HUES6 (cell line): ENCODE measurements around the gene SASH3.

Experiments
- H3K27ac ChIP-seq: 2 replicates; pipeline ENCODE4 v1.7.0; 2013; ENCODE audit warnings: low read depth, mild to moderate bottlenecking, low read length, inconsistent platforms
- H3K27me3 ChIP-seq: 2 replicates; pipeline ENCODE4 v1.6.1; 2013; ENCODE audit warnings: low read length; ENCODE audit not compliant: control insufficient read depth, insufficient read depth
- H3K36me3 ChIP-seq: 2 replicates; pipeline ENCODE4 v1.6.1; 2013; ENCODE audit warnings: low read length; ENCODE audit not compliant: control insufficient read depth, insufficient read depth
- H3K4me1 ChIP-seq: 2 replicates; pipeline ENCODE4 v1.6.1; 2013; ENCODE audit warnings: low read length; ENCODE audit not compliant: control insufficient read depth, insufficient read depth
- H3K4me3 ChIP-seq: 2 replicates; pipeline ENCODE4 v1.5.1; 2013; ENCODE audit warnings: low read depth, low read length
- H3K9ac ChIP-seq: one replicate; pipeline ENCODE4 v1.6.1; 2013; ENCODE audit warnings: mild to moderate bottlenecking, low read length
- H3K9me3 ChIP-seq: 2 replicates; pipeline ENCODE4 v1.6.1; 2013; ENCODE audit warnings: low read depth, low read length; ENCODE audit not compliant: control insufficient read depth, insufficient read depth

Gene SASH3

DNA sequence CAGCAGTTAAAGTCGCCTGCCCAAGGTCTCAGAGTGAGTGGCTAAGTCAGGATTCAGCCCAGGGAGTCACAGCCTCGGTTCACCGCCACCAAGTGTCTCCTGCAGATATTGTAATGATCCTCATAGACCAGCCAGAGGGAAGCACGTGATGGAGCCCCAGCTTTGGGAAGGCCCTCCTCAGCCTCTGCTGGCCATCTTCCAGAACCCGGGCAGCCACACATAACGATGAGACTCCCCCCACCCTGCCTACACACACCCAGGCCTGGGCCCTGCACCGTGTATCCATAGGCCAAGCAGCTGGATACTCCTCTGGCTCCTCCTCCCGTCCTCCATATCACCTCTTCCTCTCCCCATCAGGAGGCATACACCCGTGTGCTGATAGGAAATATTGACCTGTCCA is 19.6 kb upstream of the SASH3 start:
- Histone ChIP-seq H3K27ac (no peak overlapping the region), H3K4me1 (peaks cover 5% of the 10 kb centered on the region; the same call in 1 of the 2 replicates), H3K27me3 (no peaks in the 10 kb centered on the region; the same call in 1 of the 2 replicates), H3K9ac (no peak overlapping the region), H3K36me3 (no peaks in the 10 kb centered on the region), H3K4me3 (no peak overlapping the region), H3K9me3 (no peaks in the 10 kb centered on the region)

DNA sequence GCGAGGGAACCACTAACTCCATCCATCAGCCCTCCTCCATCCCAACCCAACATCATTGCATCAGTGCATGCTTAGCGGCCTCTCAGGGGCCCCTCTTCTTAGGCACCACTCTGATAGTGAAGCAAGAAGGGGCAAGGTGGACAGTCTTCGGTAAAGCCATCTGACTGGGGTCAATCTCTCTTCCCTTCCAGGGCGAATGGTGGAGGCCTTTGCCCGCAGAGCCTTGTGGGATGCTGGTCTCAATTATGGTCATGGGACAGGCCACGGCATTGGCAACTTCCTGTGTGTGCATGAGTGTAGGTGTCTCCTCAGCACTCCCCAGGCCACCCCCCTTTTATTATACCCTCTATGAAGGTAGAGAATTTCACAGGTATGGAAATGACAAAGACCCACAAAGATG is 18.8 kb upstream of the SASH3 start:
- no peak overlapping the region for H3K9ac ChIP-seq
- peaks cover 4% of the 10 kb centered on the region; the same call in 1 of the 2 replicates for H3K4me1 ChIP-seq
- H3K27ac ChIP-seq = no peak overlapping the region
- no peaks in the 10 kb centered on the region for H3K36me3 ChIP-seq
- H3K27me3 ChIP-seq = no peaks in the 10 kb centered on the region; the same call in 1 of the 2 replicates
- no peak overlapping the region for H3K4me3 ChIP-seq
- no peaks in the 10 kb centered on the region for H3K9me3 ChIP-seq

DNA sequence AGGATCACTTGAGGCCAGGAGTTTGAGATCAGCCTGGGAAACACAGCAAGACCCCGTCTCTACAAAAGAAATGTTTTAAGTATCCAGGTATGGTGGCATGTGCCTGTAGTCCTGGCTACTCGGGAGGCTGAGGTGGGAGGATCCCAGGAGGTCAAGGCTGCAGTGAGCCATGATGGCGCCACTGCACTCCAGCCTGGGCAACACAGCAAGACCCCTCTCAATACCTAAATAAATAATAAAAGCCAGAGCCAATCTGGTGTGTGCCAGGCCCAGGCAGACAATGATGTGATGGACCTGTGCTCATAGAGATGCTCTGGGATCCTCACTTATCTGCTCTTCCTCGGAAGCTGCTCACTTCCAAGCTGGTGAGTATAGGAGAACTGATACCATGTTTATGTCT is 18.2 kb upstream of the SASH3 start:
- H3K4me1 ChIP-seq = no peaks in the 10 kb centered on the region

DNA sequence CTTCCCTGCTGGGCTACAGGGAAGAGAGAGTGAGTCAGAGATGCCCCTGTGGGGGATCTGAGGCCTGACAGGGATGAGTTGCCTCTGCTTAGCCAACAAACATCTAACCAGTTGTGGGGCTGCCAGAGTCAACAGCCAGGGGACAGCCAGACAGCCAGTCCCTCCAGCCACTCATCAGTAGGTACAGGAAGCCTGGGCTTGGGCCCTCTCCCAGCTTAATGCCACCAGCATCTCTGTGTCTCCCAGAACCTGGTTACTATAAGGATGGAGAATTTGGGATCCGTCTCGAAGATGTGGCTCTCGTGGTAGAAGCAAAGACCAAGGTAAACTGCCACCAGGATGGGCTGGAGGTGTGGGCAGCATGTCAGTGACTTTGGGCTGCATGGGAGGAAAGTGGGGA is 17.3 kb upstream of the SASH3 start:
- Histone ChIP-seq H3K27me3 (no peaks in the 10 kb centered on the region; the same call in 1 of the 2 replicates), H3K4me1 (no peaks in the 10 kb centered on the region), H3K9me3 (no peaks in the 10 kb centered on the region), H3K9ac (no peak overlapping the region), H3K4me3 (no peak overlapping the region), H3K36me3 (no peaks in the 10 kb centered on the region), H3K27ac (no peak overlapping the region)

More for the DNA sequence above, 18.2 kb upstream of the SASH3 start:
- Histone ChIP-seq H3K4me3 (no peak overlapping the region), H3K9ac (no peak overlapping the region), H3K27ac (no peak overlapping the region), H3K36me3 (no peaks in the 10 kb centered on the region), H3K9me3 (no peaks in the 10 kb centered on the region), H3K27me3 (no peaks in the 10 kb centered on the region; the same call in 1 of the 2 replicates)

DNA sequence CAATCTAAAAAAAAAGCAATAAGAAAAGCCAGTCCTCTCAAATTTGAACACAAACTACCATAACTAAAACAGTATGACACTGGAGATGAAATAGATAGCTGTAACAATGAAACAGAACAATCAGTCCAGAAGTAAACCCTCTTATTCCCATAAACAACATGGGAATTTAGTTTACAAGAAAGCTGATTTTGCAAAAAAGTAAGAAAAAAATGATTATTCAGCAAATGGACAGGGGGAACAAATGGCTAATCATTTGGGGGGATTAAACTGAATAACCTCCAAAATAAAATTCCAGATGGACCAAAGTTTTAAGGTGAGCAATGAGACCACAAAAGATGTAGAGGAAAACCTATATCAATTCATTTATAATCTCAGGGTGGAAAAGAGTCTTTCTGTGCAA is 16.1 kb upstream of the SASH3 start:
- H3K4me1 ChIP-seq = no peaks in the 10 kb centered on the region
- H3K4me3 ChIP-seq = no peak overlapping the region
- no peaks in the 10 kb centered on the region for H3K36me3 ChIP-seq
- no peak overlapping the region for H3K27ac ChIP-seq
- no peaks in the 10 kb centered on the region for H3K9me3 ChIP-seq
- no peaks in the 10 kb centered on the region; the same call in 1 of the 2 replicates for H3K27me3 ChIP-seq
- H3K9ac ChIP-seq = no peak overlapping the region

DNA sequence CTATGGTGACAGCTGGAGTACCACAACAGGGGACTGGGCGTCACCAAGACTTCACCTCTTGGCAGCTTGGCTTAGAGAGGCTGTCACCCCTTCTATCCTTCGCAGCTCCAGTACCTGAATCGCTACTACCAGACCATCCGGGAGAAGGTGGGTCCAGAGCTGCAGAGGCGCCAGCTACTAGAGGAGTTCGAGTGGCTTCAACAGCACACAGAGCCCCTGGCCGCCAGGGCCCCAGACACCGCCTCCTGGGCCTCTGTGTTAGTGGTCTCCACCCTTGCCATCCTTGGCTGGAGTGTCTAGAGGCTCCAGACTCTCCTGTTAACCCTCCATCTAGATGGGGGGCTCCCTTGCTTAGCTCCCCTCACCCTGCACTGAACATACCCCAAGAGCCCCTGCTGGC is 11.6 kb upstream of the SASH3 start:
- peaks cover 12% of the 10 kb centered on the region for H3K4me1 ChIP-seq
- no peak overlapping the region for H3K9ac ChIP-seq

DNA sequence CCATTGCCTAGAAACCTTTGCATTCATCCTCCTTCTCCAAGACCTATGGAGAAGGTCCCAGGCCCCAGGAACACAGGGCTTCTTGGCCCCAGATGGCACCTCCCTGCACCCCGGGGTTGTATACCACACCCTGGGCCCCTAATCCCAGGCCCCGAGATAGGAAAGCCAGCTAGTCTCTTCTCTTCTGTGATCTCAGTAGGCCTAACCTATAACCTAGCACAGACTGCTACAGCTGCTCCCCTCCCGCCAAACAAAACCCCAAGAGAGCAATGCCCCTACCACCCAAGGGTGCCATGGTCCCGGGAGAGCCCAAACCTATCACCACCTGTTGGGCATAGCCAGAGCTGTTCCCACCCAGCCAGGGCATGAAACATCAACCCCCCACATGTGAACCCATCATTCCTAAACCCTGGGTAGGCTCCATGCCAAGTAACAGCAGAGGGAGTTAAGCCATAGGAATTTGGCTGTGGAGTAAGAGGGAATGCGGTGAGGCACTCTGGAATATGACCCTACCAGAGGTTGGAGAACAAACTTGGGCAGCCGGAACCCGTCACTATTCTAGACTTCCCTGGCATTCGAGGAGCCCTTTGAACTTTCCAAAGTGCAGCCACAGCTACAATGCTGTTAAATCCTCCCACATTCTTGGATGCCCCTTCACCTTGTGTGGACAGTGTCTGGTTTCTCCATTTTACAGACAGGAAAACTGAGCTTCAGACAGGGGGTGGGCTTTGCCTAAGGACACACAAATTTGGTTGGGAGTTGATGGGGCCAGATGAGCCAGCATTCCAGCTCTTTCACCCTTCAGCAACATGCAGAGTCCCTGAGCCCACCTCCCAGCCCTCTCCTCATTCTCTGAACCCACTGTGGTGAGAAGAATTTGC is 10.9 kb upstream of the SASH3 start:
- H3K36me3 ChIP-seq = no peaks in the 10 kb centered on the region
- no peak overlapping the region for H3K27ac ChIP-seq
- no peaks in the 10 kb centered on the region for H3K9me3 ChIP-seq
- peaks cover 13% of the 10 kb centered on the region for H3K4me1 ChIP-seq
- no peaks in the 10 kb centered on the region; the same call in 1 of the 2 replicates for H3K27me3 ChIP-seq
- no peak overlapping the region for H3K4me3 ChIP-seq
- H3K9ac ChIP-seq = no peak overlapping the region

More for the DNA sequence above, 11.6 kb upstream of the SASH3 start:
- H3K27ac ChIP-seq = no peak overlapping the region
- H3K36me3 ChIP-seq = no peaks in the 10 kb centered on the region
- H3K9me3 ChIP-seq = no peaks in the 10 kb centered on the region
- no peaks in the 10 kb centered on the region; the same call in 1 of the 2 replicates for H3K27me3 ChIP-seq
- no peak overlapping the region for H3K4me3 ChIP-seq

DNA sequence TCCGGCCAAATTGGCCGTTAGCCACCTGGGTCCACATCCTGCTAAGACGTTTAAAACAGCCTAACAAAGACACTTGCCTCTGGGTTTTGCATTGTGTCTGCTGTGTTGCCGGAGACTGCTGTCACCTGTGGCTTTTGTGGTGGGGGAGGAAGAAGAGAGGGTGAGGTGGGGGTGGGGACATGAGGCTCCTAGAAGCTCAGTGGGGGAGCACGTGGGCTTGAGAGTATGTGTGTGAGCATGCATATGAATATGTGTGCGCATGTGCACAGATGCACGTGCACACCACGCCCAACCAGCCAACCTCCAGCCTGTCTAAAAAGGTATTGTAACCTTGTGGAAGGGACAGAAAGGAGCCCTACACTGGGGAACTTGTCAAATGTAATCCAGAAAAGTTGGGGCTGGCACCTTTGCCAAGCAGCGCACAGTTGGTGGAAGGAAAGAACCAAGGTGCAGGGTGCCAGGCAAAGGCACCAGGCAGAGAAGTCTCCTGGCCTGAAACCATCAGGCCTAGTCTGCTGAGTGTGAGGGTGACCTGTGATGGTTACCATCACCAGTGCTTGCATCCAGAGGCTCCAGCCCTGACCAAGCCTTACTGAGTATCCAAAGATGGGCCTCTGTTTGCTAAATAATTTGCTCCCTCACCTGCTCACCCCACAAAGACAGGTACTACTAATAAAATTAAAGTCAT is 10.1 kb upstream of the SASH3 start:
- H3K27ac ChIP-seq = no peak overlapping the region
- H3K27me3 ChIP-seq = no peaks in the 10 kb centered on the region; the same call in 1 of the 2 replicates
- H3K36me3 ChIP-seq = no peaks in the 10 kb centered on the region
- peaks cover 16% of the 10 kb centered on the region for H3K4me1 ChIP-seq
- H3K9me3 ChIP-seq = no peaks in the 10 kb centered on the region
- H3K4me3 ChIP-seq = no peak overlapping the region
- H3K9ac ChIP-seq = no peak overlapping the region

DNA sequence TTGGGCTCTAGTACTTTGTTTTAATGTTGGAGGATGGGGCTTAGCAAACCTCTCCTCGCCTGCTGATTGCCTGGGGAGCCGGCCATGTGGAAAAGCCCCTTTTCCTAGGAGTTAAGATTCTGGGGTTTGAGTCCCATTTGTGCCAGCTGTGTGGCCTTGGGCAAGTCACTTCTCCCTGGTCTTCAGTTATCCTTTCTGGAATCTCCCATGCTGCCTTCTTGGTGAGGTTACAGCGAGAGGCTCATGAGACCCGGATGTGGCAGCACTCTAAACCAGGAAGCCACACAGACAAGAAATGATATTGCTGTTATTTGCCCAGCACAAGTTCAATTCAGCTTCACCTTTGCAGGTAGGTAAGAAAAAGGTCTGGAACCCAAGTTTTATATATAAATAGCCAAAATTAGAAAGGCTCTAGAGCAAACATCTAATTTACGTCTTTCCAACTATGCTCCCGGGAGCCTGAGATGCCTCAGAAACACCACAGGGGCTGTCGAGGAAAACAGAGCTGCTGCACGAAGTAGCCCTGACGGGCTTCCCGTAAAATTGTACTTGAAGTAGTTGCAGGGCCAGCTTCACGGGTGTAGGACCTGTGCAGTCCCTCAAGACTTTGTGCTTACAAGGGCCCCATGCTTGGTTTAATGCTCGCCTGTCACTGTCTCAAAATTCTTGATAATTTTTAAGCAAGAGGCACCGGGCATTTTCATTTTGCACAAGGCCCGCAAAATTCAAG is 8.3 kb upstream of the SASH3 start:
- Histone ChIP-seq H3K4me1 (peaks cover 16% of the 10 kb centered on the region), H3K27ac (no peak overlapping the region), H3K36me3 (no peaks in the 10 kb centered on the region), H3K9ac (no peak overlapping the region), H3K4me3 (no peak overlapping the region), H3K27me3 (no peaks in the 10 kb centered on the region; the same call in 1 of the 2 replicates), H3K9me3 (no peaks in the 10 kb centered on the region)

DNA sequence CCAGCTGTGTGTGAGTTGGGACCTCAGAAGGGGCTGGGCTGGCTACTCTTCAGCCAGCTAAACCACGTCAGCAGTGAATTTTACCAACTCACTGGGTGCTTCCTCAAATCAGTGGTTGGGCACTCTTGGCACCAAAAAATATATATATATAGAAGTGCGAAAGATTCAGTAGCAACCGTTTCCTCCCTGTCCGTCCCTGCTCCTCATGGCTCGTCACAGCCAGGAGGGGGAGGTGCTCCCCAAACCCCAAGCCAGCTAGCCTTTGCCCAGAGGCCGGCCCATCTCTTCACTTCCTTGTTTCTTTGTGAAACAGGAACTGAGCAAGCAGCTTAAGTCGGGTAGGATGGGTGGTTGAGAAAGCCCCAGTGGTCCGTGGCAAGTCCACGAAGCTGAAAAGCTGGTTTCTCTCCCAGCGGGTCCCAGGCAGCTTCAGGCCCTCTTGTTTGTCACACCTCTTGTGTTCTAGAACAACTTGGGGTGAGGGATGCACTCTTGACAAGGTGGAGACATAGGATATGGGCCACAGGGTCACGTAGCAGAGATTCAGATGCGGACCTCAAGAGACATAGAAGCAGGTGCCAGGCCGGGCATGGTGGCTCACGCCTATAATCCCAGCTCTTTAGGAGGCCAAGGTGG is 6.8 kb upstream of the SASH3 start:
- Histone ChIP-seq H3K9ac (no peak overlapping the region), H3K36me3 (no peaks in the 10 kb centered on the region), H3K4me1 (peaks cover 27% of the 10 kb centered on the region), H3K27ac (no peak overlapping the region), H3K9me3 (no peaks in the 10 kb centered on the region), H3K27me3 (no peaks in the 10 kb centered on the region; the same call in 1 of the 2 replicates), H3K4me3 (no peak overlapping the region)
